ENCODE results near the gene CDT1.

Gene CDT1

GRCh38 chr16:88773812-88774291 lies 29.7 kb upstream of the CDT1 start:
- H3K4me3 ChIP-seq (ENCODE audit: low read depth, low read length): peak overlapping the region; percentile 15; the same call in 1 of the 2 replicates

GRCh38 chr16:88774544-88775393 lies 28.8 kb upstream of the CDT1 start:
- TF ChIP-seq CTCF (IDR thresholded peaks at IDR 0.05; ENCODE audit: control insufficient read depth, extremely low read depth, insufficient read depth): no peak
- no peak overlapping the region for H3K4me3 ChIP-seq (ENCODE audit: low read depth, low read length)
- no peak for DNase-seq (ENCODE audit: low read depth)

More at GRCh38 chr16:88773812-88774291, 29.7 kb upstream of the CDT1 start:
- TF ChIP-seq CTCF (IDR thresholded peaks at IDR 0.05; ENCODE audit: control insufficient read depth, extremely low read depth, insufficient read depth): no peak
- no peak for DNase-seq (ENCODE audit: low read depth)

GRCh38 chr16:88775825-88776224 lies 27.8 kb upstream of the CDT1 start:
- H3K4me3 ChIP-seq (ENCODE audit: low read depth, low read length): no peak overlapping the region
- no peak for TF ChIP-seq CTCF (IDR thresholded peaks at IDR 0.05; ENCODE audit: control insufficient read depth, extremely low read depth, insufficient read depth)

GRCh38 chr16:88777471-88778270 lies 25.9 kb upstream of the CDT1 start:
- TF ChIP-seq CTCF (IDR thresholded peaks at IDR 0.05; ENCODE audit: control insufficient read depth, extremely low read depth, insufficient read depth): no peak
- no peak for DNase-seq (ENCODE audit: low read depth)
- H3K4me3 ChIP-seq (ENCODE audit: low read depth, low read length): no peak overlapping the region

More at GRCh38 chr16:88775825-88776224, 27.8 kb upstream of the CDT1 start:
- no peak for DNase-seq (ENCODE audit: low read depth)

- no peak for TF ChIP-seq CTCF (IDR thresholded peaks at IDR 0.05; ENCODE audit: control insufficient read depth, extremely low read depth, insufficient read depth)
- H3K4me3 ChIP-seq (ENCODE audit: low read depth, low read length): no peak overlapping the region
- no peak for DNase-seq (ENCODE audit: low read depth)
Measured at GRCh38 chr16:88778271-88778525, 25.4 kb upstream of the CDT1 start.

- TF ChIP-seq CTCF (IDR thresholded peaks at IDR 0.05; ENCODE audit: control insufficient read depth, extremely low read depth, insufficient read depth): no peak
- DNase-seq (ENCODE audit: low read depth): no peak
- H3K4me3 ChIP-seq (ENCODE audit: low read depth, low read length): no peak overlapping the region
Measured at GRCh38 chr16:88778541-88779065, 25.0 kb upstream of the CDT1 start.

All from LNCaP clone FGC (cell line).